ENCODE results near the gene SPNS3.

SPNS3 gene

GRCh38 chr17:4514206-4514605 is 80.5 kb downstream of the SPNS3 start:
- no peaks in the 10 kb centered on the region for H3K36me3 ChIP-seq (ENCODE audit: control insufficient read depth, insufficient read depth, low read length)
- H3K79me2 ChIP-seq, result no peaks in the 10 kb centered on the region
- no peak for TF ChIP-seq CTCF (IDR thresholded peaks at IDR 0.05)
- no peaks in the 10 kb centered on the region for H3K9me3 ChIP-seq (ENCODE audit: control insufficient read depth, low read length)
- H2AFZ ChIP-seq, result no peak overlapping the region
- no peaks in the 10 kb centered on the region for H3K27me3 ChIP-seq (ENCODE audit: control insufficient read depth, insufficient read depth, low read length)
- no peaks in the 10 kb centered on the region for H3K4me1 ChIP-seq
- no peak overlapping the region for H3K27ac ChIP-seq
- no peak overlapping the region for H3K4me3 ChIP-seq (ENCODE audit: low read depth, low read length)
- H3K4me2 ChIP-seq (ENCODE audit: low read length), result no peak overlapping the region
- H3K9ac ChIP-seq, result no peak overlapping the region

GRCh38 chr17:4514779-4515178 is 81.0 kb downstream of the SPNS3 start:
- H3K9ac ChIP-seq, result no peak overlapping the region
- H2AFZ ChIP-seq, result no peak overlapping the region

GRCh38 chr17:4515501-4515900 is 81.8 kb downstream of the SPNS3 start:
- TF ChIP-seq CTCF (IDR thresholded peaks at IDR 0.05), result no peak
- Histone ChIP-seq H3K4me3 (ENCODE audit: low read depth, low read length) (no peak overlapping the region), H3K27ac (no peak overlapping the region)

More at GRCh38 chr17:4514779-4515178, 81.0 kb downstream of the SPNS3 start:
- Histone ChIP-seq H3K36me3 (ENCODE audit: control insufficient read depth, insufficient read depth, low read length) (no peaks in the 10 kb centered on the region), H3K4me1 (no peaks in the 10 kb centered on the region), H3K79me2 (no peaks in the 10 kb centered on the region), H3K9me3 (ENCODE audit: control insufficient read depth, low read length) (no peaks in the 10 kb centered on the region), H3K27me3 (ENCODE audit: control insufficient read depth, insufficient read depth, low read length) (no peaks in the 10 kb centered on the region), H3K27ac (no peak overlapping the region), H3K4me2 (ENCODE audit: low read length) (no peak overlapping the region), H3K4me3 (ENCODE audit: low read depth, low read length) (no peak overlapping the region)
- no peak for TF ChIP-seq CTCF (IDR thresholded peaks at IDR 0.05)

GRCh38 chr17:4516735-4517134 is 83.0 kb downstream of the SPNS3 start:
- Histone ChIP-seq H3K79me2 (no peaks in the 10 kb centered on the region), H3K4me2 (ENCODE audit: low read length) (no peak overlapping the region), H3K9ac (no peak overlapping the region), H2AFZ (no peak overlapping the region), H3K4me1 (no peaks in the 10 kb centered on the region), H3K36me3 (ENCODE audit: control insufficient read depth, insufficient read depth, low read length) (no peaks in the 10 kb centered on the region), H3K9me3 (ENCODE audit: control insufficient read depth, low read length) (no peaks in the 10 kb centered on the region), H3K27ac (no peak overlapping the region), H3K4me3 (ENCODE audit: low read depth, low read length) (no peak overlapping the region), H3K27me3 (ENCODE audit: control insufficient read depth, insufficient read depth, low read length) (no peaks in the 10 kb centered on the region)
- TF ChIP-seq CTCF (IDR thresholded peaks at IDR 0.05), result no peak

More at GRCh38 chr17:4515501-4515900, 81.8 kb downstream of the SPNS3 start:
- Histone ChIP-seq H3K9me3 (ENCODE audit: control insufficient read depth, low read length) (no peaks in the 10 kb centered on the region), H3K4me1 (no peaks in the 10 kb centered on the region), H3K36me3 (ENCODE audit: control insufficient read depth, insufficient read depth, low read length) (no peaks in the 10 kb centered on the region), H3K4me2 (ENCODE audit: low read length) (no peak overlapping the region), H3K79me2 (no peaks in the 10 kb centered on the region), H3K27me3 (ENCODE audit: control insufficient read depth, insufficient read depth, low read length) (no peaks in the 10 kb centered on the region), H2AFZ (no peak overlapping the region), H3K9ac (no peak overlapping the region)

- TF ChIP-seq CTCF (IDR thresholded peaks at IDR 0.05), result no peak
- Histone ChIP-seq H3K9me3 (ENCODE audit: control insufficient read depth, low read length) (no peaks in the 10 kb centered on the region), H3K4me1 (no peaks in the 10 kb centered on the region), H3K4me3 (ENCODE audit: low read depth, low read length) (no peak overlapping the region), H3K9ac (no peak overlapping the region), H3K4me2 (ENCODE audit: low read length) (no peak overlapping the region), H3K36me3 (ENCODE audit: control insufficient read depth, insufficient read depth, low read length) (no peaks in the 10 kb centered on the region), H2AFZ (no peak overlapping the region), H3K79me2 (no peaks in the 10 kb centered on the region), H3K27me3 (ENCODE audit: control insufficient read depth, insufficient read depth, low read length) (no peaks in the 10 kb centered on the region), H3K27ac (peak overlapping the region; percentile 84)
These were observed 85.2 kb downstream of the SPNS3 start for GRCh38 chr17:4518901-4519300.
